Smooth muscle cell (in vitro differentiated cells): ENCODE data around the gene SHANK3. TPM values are rescaled to one million over a fixed set of nuclear protein-coding genes. Genes with fewer than 3 reads are reported as not detected.

Experiments used
- DNase-seq: peaks from one replicate; lab custom pipeline; 2025; ENCODE audit not compliant: unreplicated experiment; lab: John Stamatoyannopoulos, UW
- H2AFZ ChIP-seq: fragments of 200-600 bp; sonication (generic); 2 replicates; pipeline ENCODE4 v1.6.0; 2016; ENCODE audit warnings: antibody characterized with exemption, low read depth, mild to moderate bottlenecking
- H3F3A ChIP-seq: fragments of 200-600 bp; sonication (generic); 2 replicates; pipeline ENCODE4 v1.6.0; 2017; ENCODE audit warnings: antibody characterized with exemption, low read depth
- H3K27ac ChIP-seq: fragments of 200-600 bp; sonication (generic); 2 replicates; pipeline ENCODE4 v1.5.1; 2016; ENCODE audit warnings: low read depth, mild to moderate bottlenecking
- H3K27me3 ChIP-seq: fragments of 200-600 bp; sonication (generic); 2 replicates; pipeline ENCODE4 v1.6.1; 2016; ENCODE audit warnings: low read depth, mild to moderate bottlenecking
- H3K36me3 ChIP-seq: fragments of 200-600 bp; sonication (generic); 2 replicates; pipeline ENCODE4 v1.5.1; 2016; ENCODE audit warnings: low read depth
- H3K4me1 ChIP-seq: fragments of 200-600 bp; sonication (generic); 2 replicates; pipeline ENCODE4 v1.5.1; 2016; ENCODE audit warnings: low read depth
- H3K4me2 ChIP-seq: fragments of 200-600 bp; sonication (generic); 2 replicates; pipeline ENCODE4 v1.6.0; 2016; ENCODE audit warnings: mild to moderate bottlenecking
- H3K4me3 ChIP-seq: fragments of 200-600 bp; sonication (generic); 2 replicates; pipeline ENCODE4 v1.5.1; 2016; ENCODE audit warnings: mild to moderate bottlenecking
- H3K79me2 ChIP-seq: fragments of 200-600 bp; sonication (generic); 2 replicates; pipeline ENCODE4 v1.6.0; 2016; ENCODE audit warnings: low read depth, mild to moderate bottlenecking
- H3K9ac ChIP-seq: fragments of 200-600 bp; sonication (generic); 2 replicates; pipeline ENCODE4 v1.6.0; 2016; ENCODE audit warnings: low read depth
- H3K9me3 ChIP-seq: fragments of 200-600 bp; sonication (generic); replicated peaks from 2 replicates; pipeline ENCODE4 v1.5.1; 2016; ENCODE audit warnings: low read depth
- H4K20me1 ChIP-seq: fragments of 200-600 bp; sonication (generic); 2 replicates; pipeline ENCODE4 v1.6.0; 2016; ENCODE audit warnings: low read depth
- CTCF ChIP-seq: fragments of 200-600 bp; sonication (generic); IDR thresholded peaks from 2 replicates; pipeline ENCODE4 v1.5.1; 2017; ENCODE audit warnings: borderline replicate concordance, mild to moderate bottlenecking, antibody characterized with exemption; ENCODE audit not compliant: insufficient read depth, poor library complexity, severe bottlenecking
- WGBS: methylation state at CpG from one replicate; pipeline ENCODE4 v1.1.7; 2016; ENCODE audit warnings: low lambda C conversion rate; 5-methylcytosine and 5-hydroxymethylcytosine counted together
- polyA plus RNA-seq: library from polyadenylated mRNA; unstranded; fragments of >200 nt; fragmentation: Nextera tagmentation; extraction: Ambion mirVana; gene quantifications from 2 replicates; pipeline ENCODE4 v1.2.1, GENCODE V29; 2016
- total RNA-seq: library from RNA; depleted of rRNA; stranded (reverse); fragments of >200 nt; gene quantifications from 2 replicates; pipeline ENCODE4 v1.2.3, GENCODE V29; 2014

SHANK3 gene
- total and polyA plus RNA-seq, 2 experiments from 2014 or later = 1.9 to 2.0 TPM

- Histone ChIP-seq H4K20me1 (no peaks in the 10 kb centered on the region), H2AFZ (no peak overlapping the region), H3K79me2 (no peaks in the 10 kb centered on the region), H3K27me3 (no peaks in the 10 kb centered on the region), H3K4me3 (no peak overlapping the region), H3F3A (no peaks in the 10 kb centered on the region), H3K4me2 (no peak overlapping the region), H3K9ac (no peak overlapping the region), H3K27ac (no peak overlapping the region), H3K36me3 (no peaks in the 10 kb centered on the region), H3K9me3 (no peaks in the 10 kb centered on the region), H3K4me1 (no peaks in the 10 kb centered on the region)
- DNase-seq = no peak
- TF ChIP-seq CTCF = no peak
- 86% methylated on average over 9 of the region's 9 CpGs for WGBS
Observed at GRCh38 chr22:50712341-50713007, 39.9 kb downstream of the SHANK3 start.

GRCh38 chr22:50713008-50713385, 40.4 kb downstream of the SHANK3 start:
- no peaks in the 10 kb centered on the region for H3K79me2 ChIP-seq
- H3K4me3 ChIP-seq = no peak overlapping the region
- no peak overlapping the region for H3K4me2 ChIP-seq
- no peaks in the 10 kb centered on the region for H3F3A ChIP-seq
- no peak overlapping the region for H3K27ac ChIP-seq
- no peak for DNase-seq
- 82% methylated on average over 13 of the region's 13 CpGs for WGBS
- H4K20me1 ChIP-seq = no peaks in the 10 kb centered on the region
- H3K27me3 ChIP-seq = peaks cover under 1% of the 10 kb centered on the region
- no peaks in the 10 kb centered on the region for H3K4me1 ChIP-seq
- no peaks in the 10 kb centered on the region for H3K9me3 ChIP-seq
- no peak overlapping the region for H2AFZ ChIP-seq
- no peaks in the 10 kb centered on the region for H3K36me3 ChIP-seq
- TF ChIP-seq CTCF = no peak
- no peak overlapping the region for H3K9ac ChIP-seq

- no peak overlapping the region for H3K27ac ChIP-seq
- no peaks in the 10 kb centered on the region for H3F3A ChIP-seq
- H3K4me2 ChIP-seq = no peak overlapping the region
- no peak overlapping the region for H3K9ac ChIP-seq
- H3K36me3 ChIP-seq = no peaks in the 10 kb centered on the region
- H4K20me1 ChIP-seq = no peaks in the 10 kb centered on the region
- H2AFZ ChIP-seq = no peak overlapping the region
- WGBS = 82% methylated on average over 5 of the region's 5 CpGs
- no peak for TF ChIP-seq CTCF
- no peaks in the 10 kb centered on the region for H3K9me3 ChIP-seq
- no peaks in the 10 kb centered on the region for H3K79me2 ChIP-seq
- no peak for DNase-seq
- H3K4me3 ChIP-seq = no peak overlapping the region
- no peaks in the 10 kb centered on the region for H3K4me1 ChIP-seq
- peaks cover 7% of the 10 kb centered on the region for H3K27me3 ChIP-seq
Observed at GRCh38 chr22:50713571-50714056, 41.0 kb downstream of the SHANK3 start.

GRCh38 chr22:50714150-50714549, 41.5 kb downstream of the SHANK3 start:
- H3K9me3 ChIP-seq = no peaks in the 10 kb centered on the region
- WGBS = 89% methylated on average over 7 of the region's 7 CpGs
- no peaks in the 10 kb centered on the region for H3K79me2 ChIP-seq
- H3K4me2 ChIP-seq = no peak overlapping the region
- no peaks in the 10 kb centered on the region for H3F3A ChIP-seq
- no peak for DNase-seq
- H3K27me3 ChIP-seq = peaks cover 12% of the 10 kb centered on the region
- H3K36me3 ChIP-seq = no peaks in the 10 kb centered on the region
- no peak for TF ChIP-seq CTCF
- H3K27ac ChIP-seq = no peak overlapping the region
- H4K20me1 ChIP-seq = peaks cover under 1% of the 10 kb centered on the region
- H3K4me3 ChIP-seq = no peak overlapping the region
- H2AFZ ChIP-seq = no peak overlapping the region
- H3K9ac ChIP-seq = no peak overlapping the region
- no peaks in the 10 kb centered on the region for H3K4me1 ChIP-seq
